Neuron (in vitro differentiated cells): Measurements from ENCODE around the gene CRTAP.
"Not testable (repeated sequence)": the region's sequence is repeated elsewhere in the genome, so short reads cannot be mapped to it uniquely, and the experiment has no call there.

Experiments
- H2AFZ ChIP-seq: one replicate; pipeline ENCODE4 v1.6.1; 2013; ENCODE audit warnings: low read depth, mild to moderate bottlenecking, inconsistent platforms, low read length, moderate library complexity
- H3K27me3 ChIP-seq: one replicate; pipeline ENCODE4 v1.6.1; 2013; ENCODE audit warnings: low read length; ENCODE audit not compliant: insufficient read depth
- H3K36me3 ChIP-seq: one replicate; pipeline ENCODE4 v1.6.1; 2013; ENCODE audit warnings: low read length; ENCODE audit not compliant: insufficient read depth
- H3K4me1 ChIP-seq: one replicate; pipeline ENCODE4 v1.6.1; 2013; ENCODE audit warnings: low read length; ENCODE audit not compliant: insufficient read depth
- H3K4me3 ChIP-seq: 2 replicates; pipeline ENCODE4 v1.5.1; 2013; ENCODE audit warnings: mild to moderate bottlenecking, low read length, moderate library complexity
- H3K9me3 ChIP-seq: one replicate; pipeline ENCODE4 v1.6.1; 2013; ENCODE audit warnings: low read length

CRTAP gene

GRCh38 chr3:33132019-33132360 lies 18.2 kb downstream of the CRTAP start:
- Histone ChIP-seq H3K4me1 (no peaks in the 10 kb centered on the region), H2AFZ (no peak overlapping the region), H3K9me3 (no peaks in the 10 kb centered on the region), H3K4me3 (no peak overlapping the region), H3K36me3 (peaks cover 6% of the 10 kb centered on the region), H3K27me3 (no peaks in the 10 kb centered on the region)

GRCh38 chr3:33134026-33134625 lies 20.3 kb downstream of the CRTAP start:
- Histone ChIP-seq H3K4me3 (no peak overlapping the region), H3K27me3 (no peaks in the 10 kb centered on the region), H2AFZ (no peak overlapping the region), H3K4me1 (peaks cover 4% of the 10 kb centered on the region), H3K9me3 (no peaks in the 10 kb centered on the region), H3K36me3 (peaks cover 6% of the 10 kb centered on the region)

DNA sequence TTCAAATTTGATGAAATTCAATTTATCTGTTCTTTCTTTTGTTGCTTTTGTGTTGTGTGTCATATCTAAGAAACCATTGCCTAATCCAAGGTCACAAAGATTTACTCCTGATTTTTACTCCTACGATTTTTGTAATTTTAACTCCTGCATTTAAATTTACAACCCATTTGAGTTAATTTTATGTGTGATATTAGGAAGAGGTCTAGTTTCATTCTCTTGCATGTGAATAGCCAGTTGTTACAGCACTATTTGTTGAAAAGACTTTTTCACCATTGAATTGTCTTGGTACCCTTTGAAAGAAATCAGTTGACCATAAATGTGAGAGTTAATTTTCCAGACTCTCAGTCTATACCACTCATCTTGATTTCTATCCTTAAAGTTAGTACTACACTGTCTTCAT lies 23.9 kb downstream of the CRTAP start:
- Histone ChIP-seq H3K27me3 (no peaks in the 10 kb centered on the region), H3K4me1 (peaks cover 4% of the 10 kb centered on the region), H3K36me3 (no peaks in the 10 kb centered on the region), H3K9me3 (no peaks in the 10 kb centered on the region), H3K4me3 (no peak overlapping the region), H2AFZ (no peak overlapping the region)

GRCh38 chr3:33139006-33139623 lies 25.3 kb downstream of the CRTAP start:
- H3K36me3 ChIP-seq, H3K4me3 ChIP-seq, H3K4me1 ChIP-seq, H3K27me3 ChIP-seq, H2AFZ ChIP-seq, H3K9me3 ChIP-seq: not testable (repeated sequence)

DNA sequence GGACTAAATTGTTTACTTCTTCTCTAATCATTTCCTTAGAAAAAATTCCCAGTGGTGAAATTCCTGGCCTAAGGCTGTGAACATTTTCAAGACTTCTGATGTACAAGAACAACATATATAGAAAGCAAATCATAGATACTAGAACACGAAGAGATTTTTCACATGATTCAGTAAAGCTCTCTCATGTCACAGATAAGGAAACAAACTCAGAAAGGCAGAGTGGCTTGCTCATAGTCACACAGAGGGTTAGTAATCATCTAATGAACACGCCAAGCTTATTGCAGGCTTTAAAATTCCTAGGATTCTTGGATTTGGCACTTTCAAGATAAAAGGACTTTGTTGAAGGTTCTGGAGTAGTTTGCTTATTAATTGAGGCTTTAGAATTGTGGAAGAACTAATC lies 26.2 kb downstream of the CRTAP start:
- no peaks in the 10 kb centered on the region for H3K36me3 ChIP-seq
- H2AFZ ChIP-seq = no peak overlapping the region
- peaks cover 4% of the 10 kb centered on the region for H3K4me1 ChIP-seq
- peaks cover 1% of the 10 kb centered on the region for H3K9me3 ChIP-seq
- no peak overlapping the region for H3K4me3 ChIP-seq
- no peaks in the 10 kb centered on the region for H3K27me3 ChIP-seq

GRCh38 chr3:33141006-33141405 lies 27.2 kb downstream of the CRTAP start:
- Histone ChIP-seq H3K27me3 (no peaks in the 10 kb centered on the region), H3K36me3 (no peaks in the 10 kb centered on the region), H3K4me1 (peaks cover 4% of the 10 kb centered on the region), H3K4me3 (no peak overlapping the region), H3K9me3 (peaks cover 2% of the 10 kb centered on the region), H2AFZ (no peak overlapping the region)

DNA sequence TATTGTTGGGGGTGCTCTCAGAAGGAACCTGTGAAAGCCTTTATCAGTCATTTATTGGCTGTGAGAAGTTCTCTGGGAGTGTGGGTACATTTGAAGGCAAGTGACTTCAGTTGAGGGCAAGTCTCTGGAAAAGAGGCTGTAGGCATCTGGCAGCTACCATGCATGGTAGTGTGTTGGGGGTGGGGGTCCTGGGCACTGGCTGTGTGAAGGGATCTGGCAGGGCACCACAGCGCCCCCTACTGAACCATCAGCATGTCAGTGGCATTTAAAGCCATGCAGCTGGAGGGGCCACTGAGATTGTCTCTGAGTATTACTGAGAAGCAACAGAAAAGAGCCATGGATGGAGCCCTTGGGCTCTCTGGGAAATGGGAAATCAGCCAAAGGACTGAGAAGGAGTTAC lies 30.6 kb downstream of the CRTAP start:
- H2AFZ ChIP-seq = no peak overlapping the region
- H3K36me3 ChIP-seq = no peaks in the 10 kb centered on the region
- no peaks in the 10 kb centered on the region for H3K4me1 ChIP-seq
- no peaks in the 10 kb centered on the region for H3K27me3 ChIP-seq
- no peak overlapping the region for H3K4me3 ChIP-seq
- peaks cover 2% of the 10 kb centered on the region for H3K9me3 ChIP-seq

- Histone ChIP-seq H3K9me3 (peaks cover 2% of the 10 kb centered on the region), H2AFZ (no peak overlapping the region), H3K27me3 (no peaks in the 10 kb centered on the region), H3K4me1 (no peaks in the 10 kb centered on the region), H3K36me3 (no peaks in the 10 kb centered on the region), H3K4me3 (no peak overlapping the region)
Measured at GRCh38 chr3:33145221-33145900, 31.5 kb downstream of the CRTAP start.

- no peaks in the 10 kb centered on the region for H3K4me1 ChIP-seq
- H3K36me3 ChIP-seq = no peaks in the 10 kb centered on the region
Measured at GRCh38 chr3:33145901-33146580, 32.2 kb downstream of the CRTAP start.

GRCh38 chr3:33146791-33147445 lies 33.1 kb downstream of the CRTAP start:
- Histone ChIP-seq H2AFZ (no peak overlapping the region), H3K27me3 (no peaks in the 10 kb centered on the region), H3K4me3 (no peak overlapping the region), H3K9me3 (peaks cover 2% of the 10 kb centered on the region), H3K36me3 (no peaks in the 10 kb centered on the region), H3K4me1 (no peaks in the 10 kb centered on the region)

More at GRCh38 chr3:33145901-33146580, 32.2 kb downstream of the CRTAP start:
- Histone ChIP-seq H3K4me3 (no peak overlapping the region), H3K27me3 (no peaks in the 10 kb centered on the region), H2AFZ (no peak overlapping the region), H3K9me3 (peaks cover 2% of the 10 kb centered on the region)

DNA sequence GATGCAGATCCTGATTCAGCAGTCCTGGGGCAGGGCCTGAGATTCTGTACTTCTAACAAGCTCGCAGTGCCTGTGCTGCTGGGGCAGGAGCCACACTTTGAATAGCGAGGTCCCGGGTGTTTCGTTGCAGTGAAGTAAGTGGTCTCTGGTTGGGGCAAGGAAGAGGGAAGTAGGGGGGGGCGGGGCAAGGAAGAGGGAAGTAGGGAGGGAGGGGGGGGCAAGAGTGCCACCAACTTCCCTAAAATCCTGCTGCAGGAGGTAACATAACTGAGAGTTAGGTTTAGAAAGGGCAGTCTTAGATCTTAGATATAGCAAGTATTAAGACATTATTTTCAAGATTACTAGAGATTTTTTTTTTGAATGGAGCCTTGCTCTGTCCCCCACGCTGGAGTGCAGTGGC lies 35.5 kb downstream of the CRTAP start:
- H3K36me3 ChIP-seq = no peaks in the 10 kb centered on the region
- H2AFZ ChIP-seq = no peak overlapping the region
- H3K27me3 ChIP-seq = no peaks in the 10 kb centered on the region
- H3K4me1 ChIP-seq = no peaks in the 10 kb centered on the region
- H3K4me3 ChIP-seq = no peak overlapping the region
- H3K9me3 ChIP-seq = peaks cover 2% of the 10 kb centered on the region

DNA sequence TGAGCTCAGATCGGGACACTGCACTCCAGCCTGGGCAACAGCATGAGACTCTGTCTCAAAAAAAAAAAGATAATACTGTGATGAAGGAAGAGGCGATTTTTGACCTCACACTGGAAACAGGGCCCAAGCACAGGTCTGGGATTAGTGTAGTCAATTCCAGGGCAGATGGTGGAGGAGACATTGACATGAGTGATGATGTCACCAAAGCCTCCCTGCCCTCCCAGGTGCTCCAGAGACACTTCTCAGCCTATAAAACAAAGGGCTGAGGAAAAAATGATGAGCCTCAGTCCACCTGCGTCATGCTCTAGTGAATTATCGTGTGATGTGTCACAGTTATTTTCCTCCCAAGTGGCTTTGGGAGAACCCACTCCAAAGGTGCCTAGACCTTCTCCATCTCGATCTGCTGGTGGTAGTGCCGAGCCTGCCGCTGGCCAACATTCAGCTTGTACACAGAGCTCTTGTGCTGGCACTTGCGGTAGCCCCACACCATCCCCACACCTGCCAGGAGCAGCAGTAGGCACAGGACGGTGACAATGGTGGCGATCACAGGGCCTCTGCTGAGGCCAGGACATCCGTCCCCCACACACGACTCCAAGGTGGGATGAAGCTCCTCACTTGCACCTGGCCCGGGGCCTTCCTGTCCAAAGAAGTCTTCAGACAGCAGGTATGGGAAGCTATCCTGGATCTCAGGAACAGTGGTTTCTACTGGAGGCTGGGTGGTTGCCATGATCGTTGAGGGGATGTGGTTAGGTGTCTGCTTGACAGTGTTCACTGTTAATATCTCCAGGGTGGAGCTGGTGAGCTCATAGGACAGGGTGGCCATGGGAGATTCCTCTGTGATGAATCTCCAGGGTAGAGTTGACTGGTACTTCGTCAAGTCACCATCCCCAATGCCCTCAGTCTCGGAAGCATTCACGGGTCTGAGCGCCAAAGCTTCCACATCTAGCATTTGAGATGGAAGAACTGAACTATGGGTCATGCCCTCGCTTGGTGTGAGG lies 38.8 kb downstream of the CRTAP start:
- H3K27me3 ChIP-seq = no peaks in the 10 kb centered on the region
- H3K4me1 ChIP-seq = no peaks in the 10 kb centered on the region
- no peaks in the 10 kb centered on the region for H3K36me3 ChIP-seq
- H3K4me3 ChIP-seq = no peak overlapping the region
- no peak overlapping the region for H2AFZ ChIP-seq
- H3K9me3 ChIP-seq = no peaks in the 10 kb centered on the region
